Astrocyte (in vitro differentiated cells and primary cell): Measurements from ENCODE around the gene KIFAP3.

ENCODE experiments used
- EZH2 ChIP-seq: IDR thresholded peaks from 2 replicates; pipeline ENCODE4 v1.6.1; 2012; ENCODE audit warnings: mild to moderate bottlenecking, low read length, inconsistent platforms; ENCODE audit not compliant: insufficient read depth
- TF ChIP-seq, protein P1 (sequence below): IDR thresholded peaks from 2 replicates; pipeline ENCODE4 v1.5.1; 2011; ENCODE audit warnings: low read depth, mild to moderate bottlenecking, inconsistent platforms, low read length, moderate library complexity; ENCODE audit not compliant: insufficient read depth

- TF ChIP-seq, protein P1, sequence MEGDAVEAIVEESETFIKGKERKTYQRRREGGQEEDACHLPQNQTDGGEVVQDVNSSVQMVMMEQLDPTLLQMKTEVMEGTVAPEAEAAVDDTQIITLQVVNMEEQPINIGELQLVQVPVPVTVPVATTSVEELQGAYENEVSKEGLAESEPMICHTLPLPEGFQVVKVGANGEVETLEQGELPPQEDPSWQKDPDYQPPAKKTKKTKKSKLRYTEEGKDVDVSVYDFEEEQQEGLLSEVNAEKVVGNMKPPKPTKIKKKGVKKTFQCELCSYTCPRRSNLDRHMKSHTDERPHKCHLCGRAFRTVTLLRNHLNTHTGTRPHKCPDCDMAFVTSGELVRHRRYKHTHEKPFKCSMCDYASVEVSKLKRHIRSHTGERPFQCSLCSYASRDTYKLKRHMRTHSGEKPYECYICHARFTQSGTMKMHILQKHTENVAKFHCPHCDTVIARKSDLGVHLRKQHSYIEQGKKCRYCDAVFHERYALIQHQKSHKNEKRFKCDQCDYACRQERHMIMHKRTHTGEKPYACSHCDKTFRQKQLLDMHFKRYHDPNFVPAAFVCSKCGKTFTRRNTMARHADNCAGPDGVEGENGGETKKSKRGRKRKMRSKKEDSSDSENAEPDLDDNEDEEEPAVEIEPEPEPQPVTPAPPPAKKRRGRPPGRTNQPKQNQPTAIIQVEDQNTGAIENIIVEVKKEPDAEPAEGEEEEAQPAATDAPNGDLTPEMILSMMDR = peak; percentile 61
- TF ChIP-seq EZH2 = no peak
Measured at GRCh38 chr1:169928438-169929209, 145.9 kb downstream of the KIFAP3 start.
